ENCODE measurements around the gene CAMK2G.

GRCh38 chr10:73898730-73899410 is 24.5 kb upstream of the CAMK2G start:
- TF ChIP-seq CTCF (IDR thresholded peaks at IDR 0.05) (no peak), POLR2A (IDR thresholded peaks at IDR 0.05) (no peak), EP300 (IDR thresholded peaks at IDR 0.05) (no peak)

All from ovary (tissue), 3 donors.